Keratinocyte (primary cell): Measurements from ENCODE around the gene CYP4V2. TPM values are rescaled to one million over a fixed set of nuclear protein-coding genes. Genes with fewer than 3 reads are reported as not detected.
"Not testable (repeated sequence)": the region's sequence is repeated elsewhere in the genome, so short reads cannot be mapped to it uniquely, and the experiment has no call there.

Experiments used
- DNase-seq: peaks from one replicate; pipeline ENCODE4 v3.0.0-alpha.2; 2011; ENCODE audit warnings: low read depth, missing footprints, low spot score
- FAIRE-seq: peaks from 2 replicates; lab custom pipeline; 2011; peaks lifted over from hg19 to GRCh38; lab: Jason Lieb, UNC
- H2AFZ ChIP-seq: 2 replicates; pipeline ENCODE4 v1.6.0; 2012; ENCODE audit warnings: low read length, control low read depth, inconsistent platforms; ENCODE audit not compliant: control insufficient read depth
- H3K27ac ChIP-seq: 2 replicates; pipeline ENCODE4 v1.5.1; 2011; ENCODE audit warnings: low read length; ENCODE audit not compliant: control insufficient read depth, insufficient read depth
- H3K27me3 ChIP-seq: 3 replicates; pipeline ENCODE4 v1.6.0; 2011; ENCODE audit warnings: low read length; ENCODE audit not compliant: control insufficient read depth, insufficient read depth; ENCODE audit errors: extremely low read depth
- H3K36me3 ChIP-seq, 2 experiments: 2 replicates in 1 of 2; 3 replicates in 1 of 2; pipeline ENCODE4 v1.5.1; 2011; ENCODE audit warnings: low read length in 2 of 2, mild to moderate bottlenecking in 1 of 2; ENCODE audit not compliant: control insufficient read depth in 2 of 2, insufficient read depth in 2 of 2; ENCODE audit errors: extremely low read depth in 1 of 2
- H3K4me1 ChIP-seq: 3 replicates; pipeline ENCODE4 v1.5.1; 2011; ENCODE audit warnings: low read length; ENCODE audit not compliant: control insufficient read depth, insufficient read depth; ENCODE audit errors: extremely low read depth
- H3K4me2 ChIP-seq: 3 replicates; pipeline ENCODE4 v1.6.0; 2011; ENCODE audit warnings: low read depth, low read length; ENCODE audit not compliant: control insufficient read depth, insufficient read depth; ENCODE audit errors: extremely low read depth
- H3K4me3 ChIP-seq, 3 experiments: fragments of 200-600 bp in 1 of 3; sonication (generic) in 1 of 3; 2 replicates in 2 of 3; 3 replicates in 1 of 3; pipeline ENCODE4 v1.5.1; 2011 to 2016; ENCODE audit warnings: low read length in 3 of 3, mild to moderate bottlenecking in 3 of 3, control low read depth in 2 of 3, inconsistent platforms in 1 of 3, low read depth in 1 of 3, mixed read lengths in 1 of 3, mixed run types in 1 of 3, moderate library complexity in 1 of 3; ENCODE audit not compliant: control insufficient read depth in 2 of 3, insufficient read depth in 2 of 3; ENCODE audit errors: extremely low read depth in 1 of 3
- H3K79me2 ChIP-seq: 2 replicates; pipeline ENCODE4 v1.6.0; 2012; ENCODE audit warnings: low read length; ENCODE audit not compliant: control insufficient read depth, insufficient read depth
- H3K9ac ChIP-seq: 3 replicates; pipeline ENCODE4 v1.6.0; 2011; ENCODE audit warnings: low read length; ENCODE audit not compliant: control insufficient read depth, insufficient read depth; ENCODE audit errors: extremely low read depth
- H3K9me1 ChIP-seq: 3 replicates; pipeline ENCODE4 v1.6.0; 2011; ENCODE audit warnings: low read length; ENCODE audit not compliant: control insufficient read depth, insufficient read depth; ENCODE audit errors: extremely low read depth
- H3K9me3 ChIP-seq: 2 replicates; pipeline ENCODE4 v1.5.1; 2012; ENCODE audit warnings: low read depth, low read length; ENCODE audit not compliant: control insufficient read depth
- H4K20me1 ChIP-seq: 3 replicates; pipeline ENCODE4 v1.6.0; 2011; ENCODE audit warnings: low read length; ENCODE audit not compliant: control insufficient read depth, insufficient read depth; ENCODE audit errors: extremely low read depth
- EZH2 ChIP-seq: IDR thresholded peaks from one replicate; pipeline ENCODE4 v1.6.1; 2012; ENCODE audit warnings: inconsistent platforms, mild to moderate bottlenecking, low read length, moderate library complexity
- dilution Hi-C: fragments of 300-500 bp; cut with MboI; formaldehyde crosslinking; loops from one replicate; pipeline ENCODE4 v1.7.0; 2020; ENCODE audit warnings: low sequenced_read_pairs; ENCODE audit not compliant: extremely low pct_ligation_motif_present
- polyA plus RNA-seq, 5 experiments: library from polyadenylated mRNA; depleted of rRNA in 3 of 5; stranded (reverse) in 3 of 5; stranded (forward) in 1 of 5; unstranded in 1 of 5; fragments of >200 nt; gene quantifications; 1 replicate in 1 of 5; 2 replicates in 3 of 5; 3 replicates in 1 of 5; pipeline versions ENCODE4 v1.2.1 to v1.2.3, GENCODE V29; 2011 to 2012; ENCODE audit warnings: missing spikeins in 2 of 5, low read depth in 1 of 5, low replicate concordance in 1 of 5
- TF ChIP-seq, protein P1 (sequence below), 3 experiments: IDR thresholded peaks in 1 of 3; conservative IDR thresholded peaks in 1 of 3; optimal IDR thresholded peaks in 1 of 3; 2 replicates in 2 of 3; 3 replicates in 1 of 3; pipeline versions ENCODE3 to v1.5.1; 2011; ENCODE audit warnings: low read length in 3 of 3, mild to moderate bottlenecking in 3 of 3, moderate library complexity in 2 of 3, control low read depth in 1 of 3, inconsistent platforms in 1 of 3; ENCODE audit not compliant: insufficient read depth in 2 of 3; ENCODE audit errors: extremely low read depth in 1 of 3

Gene CYP4V2
- polyA plus RNA-seq, 1 donor (not counting 4 experiments of a cell fraction or from before 2014, with no cell fraction given): 8.8 TPM

DNA sequence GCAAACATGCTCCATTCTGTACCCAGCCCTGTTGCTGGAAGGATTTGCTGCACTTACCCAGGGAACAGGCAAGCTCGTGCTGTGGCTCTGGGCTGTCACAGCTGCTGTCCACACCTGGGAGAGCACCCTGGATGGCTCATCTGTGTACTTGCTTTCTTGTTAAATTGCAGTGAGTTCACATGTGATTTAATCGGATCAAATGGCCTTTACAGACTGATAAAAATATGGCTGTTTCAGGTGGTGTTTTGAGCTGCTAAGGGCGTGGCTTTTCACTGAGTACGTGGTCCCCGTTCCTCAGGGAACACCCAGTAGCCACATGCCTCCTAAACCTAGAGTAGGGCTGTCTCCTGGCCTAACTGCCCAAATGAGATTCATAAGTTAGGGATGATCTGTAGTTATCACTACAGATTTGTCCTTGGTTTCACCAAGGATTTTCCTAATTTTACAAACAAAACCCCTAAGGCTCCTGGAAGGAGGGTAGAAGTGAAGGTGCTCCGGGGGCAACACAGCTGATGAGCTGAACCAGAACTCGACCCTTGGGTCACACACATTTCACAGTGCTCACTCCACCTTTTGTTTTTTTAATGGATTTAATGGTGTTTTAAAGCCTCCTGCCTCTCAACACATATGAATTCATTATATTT lies 49.6 kb downstream of the CYP4V2 start:
- H3K9me1 ChIP-seq: no peaks in the 10 kb centered on the region
- no peak overlapping the region for H2AFZ ChIP-seq
- no peaks in the 10 kb centered on the region for H3K4me1 ChIP-seq
- no peak for DNase-seq
- TF ChIP-seq, protein P1, sequence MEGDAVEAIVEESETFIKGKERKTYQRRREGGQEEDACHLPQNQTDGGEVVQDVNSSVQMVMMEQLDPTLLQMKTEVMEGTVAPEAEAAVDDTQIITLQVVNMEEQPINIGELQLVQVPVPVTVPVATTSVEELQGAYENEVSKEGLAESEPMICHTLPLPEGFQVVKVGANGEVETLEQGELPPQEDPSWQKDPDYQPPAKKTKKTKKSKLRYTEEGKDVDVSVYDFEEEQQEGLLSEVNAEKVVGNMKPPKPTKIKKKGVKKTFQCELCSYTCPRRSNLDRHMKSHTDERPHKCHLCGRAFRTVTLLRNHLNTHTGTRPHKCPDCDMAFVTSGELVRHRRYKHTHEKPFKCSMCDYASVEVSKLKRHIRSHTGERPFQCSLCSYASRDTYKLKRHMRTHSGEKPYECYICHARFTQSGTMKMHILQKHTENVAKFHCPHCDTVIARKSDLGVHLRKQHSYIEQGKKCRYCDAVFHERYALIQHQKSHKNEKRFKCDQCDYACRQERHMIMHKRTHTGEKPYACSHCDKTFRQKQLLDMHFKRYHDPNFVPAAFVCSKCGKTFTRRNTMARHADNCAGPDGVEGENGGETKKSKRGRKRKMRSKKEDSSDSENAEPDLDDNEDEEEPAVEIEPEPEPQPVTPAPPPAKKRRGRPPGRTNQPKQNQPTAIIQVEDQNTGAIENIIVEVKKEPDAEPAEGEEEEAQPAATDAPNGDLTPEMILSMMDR (optimal IDR thresholded peaks at IDR 0.05 in 1 of 3, IDR thresholded peaks at IDR 0.05 in 1 of 3, conservative IDR thresholded peaks at IDR 0.05 in 1 of 3; ENCODE audit: extremely low read depth in 1 of 3, insufficient read depth in 2 of 3, low read length in 3 of 3): no peak
- TF ChIP-seq EZH2: no peak
- no peak for FAIRE-seq
- no peaks in the 10 kb centered on the region for H3K9me3 ChIP-seq
- H3K4me2 ChIP-seq: no peak overlapping the region
- H3K27me3 ChIP-seq: no peaks in the 10 kb centered on the region
- dilution Hi-C loops: no loop called here
- H3K79me2 ChIP-seq: no peaks in the 10 kb centered on the region
- H4K20me1 ChIP-seq: no peaks in the 10 kb centered on the region
- H3K4me3 ChIP-seq: no peak overlapping the region
- no peak overlapping the region for H3K9ac ChIP-seq
- H3K36me3 ChIP-seq: no peaks in the 10 kb centered on the region
- H3K27ac ChIP-seq: no peak overlapping the region

DNA sequence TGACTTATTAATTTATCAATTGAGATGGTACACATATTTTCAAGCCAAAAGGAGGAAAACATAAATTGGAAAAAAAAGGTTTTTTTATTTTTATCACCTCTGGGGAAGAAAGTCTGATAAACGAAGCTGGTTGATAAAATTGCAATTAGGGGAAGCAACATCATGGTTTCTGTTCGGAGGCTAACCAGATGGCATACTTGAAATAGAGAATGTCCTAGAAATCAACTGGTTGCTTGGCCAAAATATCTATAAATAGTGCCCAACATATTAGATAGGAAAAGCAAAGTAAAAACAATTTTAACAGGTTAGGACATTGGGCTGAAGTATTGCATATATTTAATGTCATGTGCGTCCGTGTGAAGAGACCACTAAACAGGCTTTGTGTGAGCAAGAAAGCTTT lies 50.2 kb downstream of the CYP4V2 start:
- no peak for FAIRE-seq
- Histone ChIP-seq H3K36me3 (no peaks in the 10 kb centered on the region), H3K27ac (no peak overlapping the region), H3K9me3 (no peaks in the 10 kb centered on the region), H3K27me3 (no peaks in the 10 kb centered on the region), H3K4me3 (no peak overlapping the region), H3K9me1 (no peaks in the 10 kb centered on the region), H3K79me2 (no peaks in the 10 kb centered on the region), H3K9ac (no peak overlapping the region), H4K20me1 (no peaks in the 10 kb centered on the region), H3K4me2 (no peak overlapping the region), H2AFZ (no peak overlapping the region), H3K4me1 (no peaks in the 10 kb centered on the region)
- dilution Hi-C loops: no loop called here
- TF ChIP-seq, protein P1 (optimal IDR thresholded peaks at IDR 0.05 in 1 of 3, IDR thresholded peaks at IDR 0.05 in 1 of 3, conservative IDR thresholded peaks at IDR 0.05 in 1 of 3; ENCODE audit: extremely low read depth in 1 of 3, insufficient read depth in 2 of 3, low read length in 3 of 3): no peak
- no peak for TF ChIP-seq EZH2
- no peak for DNase-seq

DNA sequence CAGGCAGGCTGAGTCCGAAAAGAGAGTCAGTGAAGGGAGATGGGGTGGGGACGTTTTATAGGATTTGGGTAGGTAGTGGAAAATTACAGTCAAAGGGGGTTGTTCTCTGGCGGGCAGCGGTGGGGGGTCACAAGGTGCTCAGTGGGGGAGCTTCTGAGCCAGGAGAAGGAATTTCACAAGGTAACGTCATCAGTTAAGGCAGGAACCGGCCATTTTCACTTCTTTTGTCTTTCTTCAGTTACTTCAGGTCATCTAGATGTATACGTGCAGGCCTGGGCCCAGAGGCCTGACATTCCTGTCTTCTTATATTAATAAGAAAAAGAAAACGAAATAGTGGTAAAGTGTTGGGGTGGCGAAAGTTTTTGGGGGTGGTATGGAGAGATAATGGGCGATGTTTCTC lies 50.7 kb downstream of the CYP4V2 start:
- H3K36me3 ChIP-seq, H3K27ac ChIP-seq, H3K27me3 ChIP-seq, H3K4me1 ChIP-seq, H2AFZ ChIP-seq, H3K9ac ChIP-seq, H3K79me2 ChIP-seq, H3K4me3 ChIP-seq, DNase-seq, H4K20me1 ChIP-seq, H3K9me3 ChIP-seq, dilution Hi-C loops, FAIRE-seq, H3K9me1 ChIP-seq, H3K4me2 ChIP-seq: not testable (repeated sequence)
